Pancreas (tissue), 10 donors: Measurements from ENCODE around the gene OPRD1. TPM values are rescaled to one million over a fixed set of nuclear protein-coding genes. Genes with fewer than 3 reads are reported as not detected.

Experiments
- ATAC-seq, 4 donors: fragments of 200-7000 bp; cut with Tn5 transposase; one replicate each; pipeline versions ENCODE4 v1.8.0 to v1.9.1; 2020; ENCODE audit warnings: mild to moderate bottlenecking in 4 of 4, moderate library complexity in 4 of 4
- DNase-seq, 6 donors: peaks; one replicate each; pipeline ENCODE4 v3.0.0-alpha.2; 2020
- FAIRE-seq: peaks from 2 replicates; lab custom pipeline; 2012; peaks lifted over from hg19 to GRCh38; lab: Jason Lieb, UNC
- H3K27ac ChIP-seq, 4 donors: fragments of 200-600 bp; sonication (generic); 1 replicate in 3 of 4; 2 replicates in 1 of 4; pipeline versions ENCODE4 v1.5.0 to v1.8.0; 2020
- H3K27me3 ChIP-seq, 4 donors: fragments of 200-600 bp; one replicate each; pipeline ENCODE4 v1.8.0; 2021
- H3K36me3 ChIP-seq, 3 donors: fragments of 200-600 bp; sonication (generic) in 1 of 3; one replicate each; pipeline versions ENCODE4 v1.5.0 to v1.8.0; 2020 to 2021
- H3K4me1 ChIP-seq, 3 donors: fragments of 200-600 bp; one replicate each; pipeline ENCODE4 v1.8.0; 2021
- H3K4me3 ChIP-seq, 4 donors: fragments of 200-600 bp; sonication (generic) in 2 of 4; one replicate each; pipeline versions ENCODE4 v1.5.0 to v1.8.0; 2020 to 2021
- H3K9me3 ChIP-seq, 4 donors: fragments of 200-600 bp; one replicate each; pipeline ENCODE4 v1.8.0; 2021
- CTCF ChIP-seq, 4 donors: fragments of 200-600 bp; sonication (generic) in 3 of 4; IDR thresholded peaks; one replicate each; pipeline versions ENCODE4 v1.5.0 to v1.8.0; 2021; ENCODE audit warnings: antibody characterized with exemption in 4 of 4
- WGBS, 2 donors: extraction: QIAGEN DNeasy Blood & Tissue Kit; methylation state at CpG; one replicate each; pipeline ENCODE4 v1.1.7; 2013; 5-methylcytosine and 5-hydroxymethylcytosine counted together
- intact Hi-C, 3 donors: fragments of 100-400 bp; cut with DNase I; formaldehyde crosslinking; loops; one replicate each; pipeline versions ENCODE4 v1.11.1 to v1.14.2; 2022
- polyA plus RNA-seq, 2 donors: library from polyadenylated mRNA; stranded (reverse); fragments of 200-250 nt; gene quantifications; one replicate each; pipeline ENCODE4 v1.2.3, GENCODE V29; 2013
- total RNA-seq, 6 donors: library from RNA; stranded (reverse); fragmentation: NEBNext Ultra II Directional in 4 of 6; extraction: Animal tissue kit (Norgen Biotek cat#: 25700) in 4 of 6; gene quantifications; one replicate each; pipeline versions ENCODE4 v1.2.1 to v1.2.4, GENCODE V29; 2021 to 2023
- donor health status: healthy with polysubstance abuse.
- donor health status: DM: no; HTN: no; CAD: no; lungs with moderate emphysema.
- donor health status: DM: no; HTN: no; CAD: no.
- donor health status: control.
- donor health status: control.
- donor health status: Bipolar disorder and iron deficiency.
- donor health status: DM: yes; HTN: yes; CAD: no.
- donor health status: DM: no; HTN: no; CAD: no.
- donor health status: DM: no; HTN: no; CAD: no.
- donor health status: DM: yes; HTN: yes; CAD: no.

The OPRD1 gene
- total and polyA plus RNA-seq, 8 donors, result 0.03 to 0.76 (median 0.21) TPM

- Histone ChIP-seq H3K4me1 (no peaks in the 10 kb centered on the region), H3K27me3 (no peaks in the 10 kb centered on the region), H3K27ac (no peak overlapping the region), H3K36me3 (no peaks in the 10 kb centered on the region), H3K9me3 (no peaks in the 10 kb centered on the region), H3K4me3 (no peak overlapping the region)
- 80 to 86% methylated on average over 66 of the region's 66 CpGs for WGBS, 2 donors
- no peak for DNase-seq
- no peak for TF ChIP-seq CTCF (IDR thresholded peaks at IDR 0.05)
- no peak for FAIRE-seq
- intact Hi-C loops, result no loop called here
- ATAC-seq, result no peak
Measured at GRCh38 chr1:28862571-28863403, 50.8 kb downstream of the OPRD1 start.

- DNase-seq (no peak), ATAC-seq (no peak), FAIRE-seq (no peak)
- no peak for TF ChIP-seq CTCF (IDR thresholded peaks at IDR 0.05)
- H3K9me3 ChIP-seq, result no peaks in the 10 kb centered on the region
- no peaks in the 10 kb centered on the region for H3K4me1 ChIP-seq
- no peaks in the 10 kb centered on the region for H3K27me3 ChIP-seq
- H3K4me3 ChIP-seq, result no peak overlapping the region
- no peak overlapping the region for H3K27ac ChIP-seq
- intact Hi-C loops, result no loop called here
- no peaks in the 10 kb centered on the region for H3K36me3 ChIP-seq
- 67% methylated on average over 6 of the region's 6 CpGs for WGBS, 2 donors
Measured at GRCh38 chr1:28864695-28865094, 52.7 kb downstream of the OPRD1 start.

- TF ChIP-seq CTCF (IDR thresholded peaks at IDR 0.05), result no peak
- Histone ChIP-seq H3K27me3 (no peaks in the 10 kb centered on the region), H3K27ac (no peak overlapping the region), H3K4me1 (no peaks in the 10 kb centered on the region), H3K4me3 (no peak overlapping the region), H3K9me3 (no peaks in the 10 kb centered on the region), H3K36me3 (no peaks in the 10 kb centered on the region)
- no peak for FAIRE-seq
- ATAC-seq, result no peak
- WGBS, 2 donors, result 66 to 75% methylated on average over 10 of the region's 10 CpGs
- intact Hi-C loops, result no loop called here
- no peak for DNase-seq
Measured at GRCh38 chr1:28865997-28866650, 54.2 kb downstream of the OPRD1 start.

GRCh38 chr1:28867850-28868249 lies 55.9 kb downstream of the OPRD1 start:
- Histone ChIP-seq H3K9me3 (no peaks in the 10 kb centered on the region), H3K4me1 (no peaks in the 10 kb centered on the region), H3K27ac (no peak overlapping the region), H3K27me3 (no peaks in the 10 kb centered on the region), H3K4me3 (no peak overlapping the region), H3K36me3 (no peaks in the 10 kb centered on the region)
- DNase-seq (no peak), FAIRE-seq (no peak), ATAC-seq (no peak)
- no peak for TF ChIP-seq CTCF (IDR thresholded peaks at IDR 0.05)
- WGBS, 2 donors, result 60 to 72% methylated on average over 3 of the region's 3 CpGs
- intact Hi-C loops, result no loop called here

DNA sequence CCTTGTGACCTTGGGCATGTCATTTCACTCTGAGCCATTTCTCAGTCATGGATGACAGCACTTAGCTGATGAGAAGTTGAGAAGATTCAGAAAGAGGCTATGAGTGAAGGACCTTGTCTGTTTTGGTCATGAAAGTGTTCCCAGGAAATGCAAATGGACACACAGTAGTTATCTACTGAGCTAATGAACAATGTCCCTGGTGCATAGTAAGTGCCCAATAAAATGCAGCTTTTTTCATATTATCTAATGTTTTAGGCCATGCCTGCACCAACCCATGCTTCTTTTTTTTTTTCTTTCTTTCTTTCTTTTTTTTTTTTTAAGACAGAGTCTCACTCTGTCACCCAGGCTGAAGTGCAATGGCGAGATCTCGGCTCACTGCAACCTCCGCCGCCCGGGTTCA lies 58.0 kb downstream of the OPRD1 start:
- FAIRE-seq, result no peak
- TF ChIP-seq CTCF (IDR thresholded peaks at IDR 0.05), result no peak
- no peak for DNase-seq
- no peaks in the 10 kb centered on the region for H3K4me1 ChIP-seq
- H3K27me3 ChIP-seq, result no peaks in the 10 kb centered on the region
- no peaks in the 10 kb centered on the region for H3K9me3 ChIP-seq
- intact Hi-C loops, result loop anchor here in 1 of 3 donors (10.0 kb wide), 1 partner anchor 75 kb away; no protein-coding TSS in a partner anchor
- 90 to 94% methylated on average over 5 of the region's 5 CpGs for WGBS, 2 donors
- no peak overlapping the region for H3K27ac ChIP-seq
- no peak overlapping the region for H3K4me3 ChIP-seq
- ATAC-seq, result no peak
- no peaks in the 10 kb centered on the region for H3K36me3 ChIP-seq
